Measurements from ENCODE around the gene MICU1. TPM values are rescaled to one million over a fixed set of nuclear protein-coding genes. Genes with fewer than 3 reads are reported as not detected.

MICU1 gene
- total RNA-seq, 1 experiment from 2014 or later: 39.4 TPM

GRCh38 chr10:72598769-72599701 is 26.8 kb downstream of the MICU1 start:
- DNase-seq (ENCODE audit: low read depth, low spot score): no peak
- no TSS peak for BruUV-seq (replicated peaks)
- TF ChIP-seq EGR1 (IDR thresholded peaks at IDR 0.05; ENCODE audit: low read depth): no peak
- no peak for TF ChIP-seq POLR2AphosphoS5 (IDR thresholded peaks at IDR 0.05; ENCODE audit: low read depth, low read length)
- no peak for TF ChIP-seq CTCF (IDR thresholded peaks at IDR 0.05 in 2 of 3, conservative IDR thresholded peaks at IDR 0.05 in 1 of 3; ENCODE audit: borderline replicate concordance in 1 of 3, insufficient read depth in 1 of 3, low read depth in 2 of 3, low read length in 2 of 3)
- no peak overlapping the region for H3K27ac ChIP-seq (ENCODE audit: low read depth, low read length)
- intact Hi-C loops (cut with micrococcal nuclease): no loop called here
- H3K9me3 ChIP-seq (ENCODE audit: control insufficient read depth in 1 of 2, insufficient read depth in 1 of 2, low read depth in 1 of 2, low read length in 2 of 2): no peaks in the 10 kb centered on the region
- H3K4me3 ChIP-seq (replicated peaks in 1 of 2; ENCODE audit: low read depth in 1 of 2, low read length in 2 of 2): no peak overlapping the region
- H3K4me2 ChIP-seq (ENCODE audit: low read length): no peak overlapping the region
- 0 out of 2 replicates have a peak, but pooled peaks cover 2% of the 10 kb centered on the region for H4K20me1 ChIP-seq (ENCODE audit: insufficient read depth)
- no peaks in the 10 kb centered on the region for H3K36me3 ChIP-seq (ENCODE audit: control insufficient read depth in 1 of 2, insufficient read depth in 2 of 2, low read length in 2 of 2)
- H3K27me3 ChIP-seq (ENCODE audit: insufficient read depth, low read length): no peaks in the 10 kb centered on the region
- no peak overlapping the region for H3K9ac ChIP-seq (ENCODE audit: low read length)
- CTCF ChIA-PET: no interaction called here
- H3K9me2 ChIP-seq (ENCODE audit: insufficient read depth): no peaks in the 10 kb centered on the region
- no peak for ATAC-seq
- no peaks in the 10 kb centered on the region for H3K4me1 ChIP-seq (ENCODE audit: control insufficient read depth in 1 of 2, insufficient read depth in 2 of 2, low read length in 2 of 2)
- POLR2A ChIA-PET: no interaction called here
- peaks cover 10% of the 10 kb centered on the region; the same call in 1 of the 2 replicates for H3K79me2 ChIP-seq (ENCODE audit: insufficient read depth, low read length)
- H2AFZ ChIP-seq (ENCODE audit: low read depth, low read length, poor library complexity, severe bottlenecking): no peak overlapping the region
- RAD21 ChIA-PET (ENCODE audit: low non-redundant PET in 1 of 2, low total read pairs in 2 of 2, uncharacterized antibody in 2 of 2, unreplicated experiment in 2 of 2): no interaction called here

- H3K9ac ChIP-seq (ENCODE audit: low read length): no peak overlapping the region
- POLR2A ChIA-PET: no interaction called here
- TF ChIP-seq ZBTB33 (IDR thresholded peaks at IDR 0.05; ENCODE audit: extremely low read depth, insufficient replicate concordance, low read length) (no peak), CTCF (IDR thresholded peaks at IDR 0.05 in 2 of 3, conservative IDR thresholded peaks at IDR 0.05 in 1 of 3; ENCODE audit: borderline replicate concordance in 1 of 3, insufficient read depth in 1 of 3, low read depth in 2 of 3, low read length in 2 of 3) (no peak), FOSL1 (IDR thresholded peaks at IDR 0.05; ENCODE audit: low read depth) (no peak), ZNF274 (IDR thresholded peaks at IDR 0.05; ENCODE audit: low read depth, low read length) (no peak), CEBPB (IDR thresholded peaks at IDR 0.05; ENCODE audit: low read depth) (no peak), RAD21 (IDR thresholded peaks at IDR 0.05; ENCODE audit: low read depth) (no peak), ELF1 (IDR thresholded peaks at IDR 0.05; ENCODE audit: borderline replicate concordance, low read depth) (no peak), MAX (IDR thresholded peaks at IDR 0.05) (no peak), SRF (IDR thresholded peaks at IDR 0.05; ENCODE audit: low read depth) (no peak)
Measured at GRCh38 chr10:72597897-72598296, 28.0 kb downstream of the MICU1 start.

More at GRCh38 chr10:72597897-72598296, 28.0 kb downstream of the MICU1 start:
- no peaks in the 10 kb centered on the region for H3K36me3 ChIP-seq (ENCODE audit: control insufficient read depth in 1 of 2, insufficient read depth in 2 of 2, low read length in 2 of 2)
- H3K4me2 ChIP-seq (ENCODE audit: low read length): no peak overlapping the region
- intact Hi-C loops (cut with micrococcal nuclease): no loop called here
- H3K79me2 ChIP-seq (ENCODE audit: insufficient read depth, low read length): peaks cover 10% of the 10 kb centered on the region; the same call in 1 of the 2 replicates
- H3K9me3 ChIP-seq (ENCODE audit: control insufficient read depth in 1 of 2, insufficient read depth in 1 of 2, low read depth in 1 of 2, low read length in 2 of 2): no peaks in the 10 kb centered on the region
- H3K9me2 ChIP-seq (ENCODE audit: insufficient read depth): no peaks in the 10 kb centered on the region
- H3K27me3 ChIP-seq (ENCODE audit: insufficient read depth, low read length): no peaks in the 10 kb centered on the region
- H3K27ac ChIP-seq (ENCODE audit: low read depth, low read length): no peak overlapping the region
- H2AFZ ChIP-seq (ENCODE audit: low read depth, low read length, poor library complexity, severe bottlenecking): no peak overlapping the region
- DNase-seq (ENCODE audit: low read depth, low spot score) (no peak), ATAC-seq (no peak)
- CTCF ChIA-PET: no interaction called here
- BruUV-seq (replicated peaks): no TSS peak
- H3K4me3 ChIP-seq (replicated peaks in 1 of 2; ENCODE audit: low read depth in 1 of 2, low read length in 2 of 2): no peak overlapping the region
- H3K4me1 ChIP-seq (ENCODE audit: control insufficient read depth in 1 of 2, insufficient read depth in 2 of 2, low read length in 2 of 2): no peaks in the 10 kb centered on the region
- RAD21 ChIA-PET (ENCODE audit: low non-redundant PET in 1 of 2, low total read pairs in 2 of 2, uncharacterized antibody in 2 of 2, unreplicated experiment in 2 of 2): interaction anchor here in 1 of 2 experiments (0.7 kb wide), 1 partner anchor 480 kb away, joined by 4 read pairs; no protein-coding TSS in a partner anchor
- H4K20me1 ChIP-seq (ENCODE audit: insufficient read depth): 0 out of 2 replicates have a peak, but pooled peaks cover 2% of the 10 kb centered on the region

Measured in HCT116 (cell line).